Endothelial cell of umbilical vein (primary cell): ENCODE results near the gene SLC35E3. TPM values are rescaled to one million over a fixed set of nuclear protein-coding genes. Genes with fewer than 3 reads are reported as not detected.

ENCODE experiments used
- BruUV-seq: library from RNA; stranded (reverse); fragments of 400-500 nt; replicated peaks from 2 replicates; lab custom pipeline; 2021; lab: Mats Ljungman, UMichigan
- CTCF ChIA-PET: fragments of 300-600, 350-600 bp; sonication (Branson Sonifier 250); formaldehyde crosslinking; loops from one replicate; lab custom pipeline; 2021; ENCODE audit warnings: antibody characterized with exemption, inconsistent platforms; lab: Charles Lee
- POLR2A ChIA-PET: fragments of 300-600, 350-600 bp; sonication (Branson Sonifier 250); formaldehyde crosslinking; loops from one replicate; lab custom pipeline; 2021; ENCODE audit warnings: antibody characterized with exemption, inconsistent platforms; lab: Charles Lee
- DNase-seq: peaks from one replicate; pipeline ENCODE4 v3.0.0-alpha.2; 2011; ENCODE audit warnings: low read depth, low spot score
- FAIRE-seq: peaks from 2 replicates; lab custom pipeline; 2011; peaks lifted over from hg19 to GRCh38; lab: Jason Lieb, UNC
- H2AFZ ChIP-seq: 2 replicates; pipeline ENCODE4 v1.6.0; 2012; ENCODE audit warnings: low read depth, low read length, control low read depth, inconsistent platforms
- H3K27ac ChIP-seq: 2 replicates; pipeline ENCODE4 v1.5.1; 2011; ENCODE audit warnings: low read depth, mild to moderate bottlenecking, control low read depth, low read length, moderate library complexity; ENCODE audit not compliant: insufficient read depth
- H3K27me3 ChIP-seq, 2 experiments: 2 replicates each; pipeline versions ENCODE4 v1.6.0 to v1.6.1; 2011; ENCODE audit warnings: low read length in 2 of 2, mixed read lengths in 1 of 2; ENCODE audit not compliant: control insufficient read depth in 2 of 2, insufficient read depth in 2 of 2
- H3K36me3 ChIP-seq, 2 experiments: 2 replicates in 1 of 2; 3 replicates in 1 of 2; pipeline ENCODE4 v1.5.1; 2011; ENCODE audit warnings: low read length in 2 of 2, mild to moderate bottlenecking in 1 of 2, moderate library complexity in 1 of 2; ENCODE audit not compliant: control insufficient read depth in 2 of 2, insufficient read depth in 2 of 2; ENCODE audit errors: extremely low read depth in 1 of 2
- H3K4me1 ChIP-seq: 3 replicates; pipeline ENCODE4 v1.5.1; 2011; ENCODE audit warnings: mild to moderate bottlenecking, low read length; ENCODE audit not compliant: control insufficient read depth, insufficient read depth; ENCODE audit errors: extremely low read depth
- H3K4me2 ChIP-seq: 2 replicates; pipeline ENCODE4 v1.6.1; 2011; ENCODE audit warnings: low read length, control low read depth, mixed read lengths; ENCODE audit not compliant: insufficient read depth
- H3K4me3 ChIP-seq, 3 experiments: fragments of 200-600 bp in 1 of 3; sonication (generic), shearing (Covaris generic) in 1 of 3; replicated peaks in 1 of 3; 2 replicates each; pipeline ENCODE4 v1.5.1; 2011 to 2016; ENCODE audit warnings: control low read depth in 3 of 3, low read length in 3 of 3, mild to moderate bottlenecking in 2 of 3, inconsistent platforms in 1 of 3, low read depth in 1 of 3, moderate library complexity in 1 of 3; ENCODE audit not compliant: insufficient read depth in 1 of 3
- H3K79me2 ChIP-seq: 2 replicates; pipeline ENCODE4 v1.6.0; 2012; ENCODE audit warnings: low read length, inconsistent platforms; ENCODE audit not compliant: control insufficient read depth, insufficient read depth
- H3K9ac ChIP-seq: replicated peaks from 2 replicates; pipeline ENCODE3; 2011; ENCODE audit warnings: low read length, control low read depth; ENCODE audit not compliant: insufficient read depth; ENCODE audit errors: extremely low read depth
- H3K9me1 ChIP-seq: replicated peaks from 3 replicates; pipeline ENCODE4 v1.6.0; 2011; ENCODE audit warnings: mild to moderate bottlenecking, low read length; ENCODE audit not compliant: control insufficient read depth, insufficient read depth; ENCODE audit errors: extremely low read depth
- H3K9me3 ChIP-seq: replicated peaks from 2 replicates; pipeline ENCODE4 v1.5.1; 2012; ENCODE audit warnings: low read length, inconsistent platforms; ENCODE audit not compliant: control insufficient read depth, insufficient read depth
- H4K20me1 ChIP-seq: replicated peaks from 2 replicates; pipeline ENCODE3; 2011; ENCODE audit warnings: mild to moderate bottlenecking, low read length; ENCODE audit not compliant: control insufficient read depth, insufficient read depth; ENCODE audit errors: extremely low read depth
- CTCF ChIP-seq, 2 donors: IDR thresholded peaks; 1 replicate in 1 of 2; 2 replicates in 1 of 2; pipeline ENCODE4 v1.5.1; 2011; ENCODE audit warnings: low read length in 2 of 2, mild to moderate bottlenecking in 2 of 2, moderate library complexity in 2 of 2, control low read depth in 1 of 2, inconsistent platforms in 1 of 2, low read depth in 1 of 2; ENCODE audit not compliant: insufficient read depth in 1 of 2; ENCODE audit errors: extremely low read depth in 1 of 2
- EZH2 ChIP-seq: IDR thresholded peaks from 2 replicates; pipeline ENCODE4 v1.6.1; 2012; ENCODE audit warnings: borderline replicate concordance, low read depth, mild to moderate bottlenecking, moderate library complexity, low read length, inconsistent platforms; ENCODE audit not compliant: severe bottlenecking
- FOS ChIP-seq: IDR thresholded peaks from 2 replicates; pipeline ENCODE4 v1.6.1; 2011; ENCODE audit warnings: mild to moderate bottlenecking, low read length, moderate library complexity, borderline replicate concordance; ENCODE audit not compliant: insufficient read depth
- GATA2 ChIP-seq: IDR thresholded peaks from 2 replicates; pipeline ENCODE4 v1.7.0; 2011; ENCODE audit warnings: low read depth, mild to moderate bottlenecking, moderate library complexity, mixed read lengths, low read length; ENCODE audit not compliant: insufficient read length, insufficient read depth
- JUN ChIP-seq: IDR thresholded peaks from 2 replicates; pipeline ENCODE4 v1.6.1; 2011; ENCODE audit warnings: borderline replicate concordance, low read depth; ENCODE audit not compliant: insufficient read length, insufficient read depth
- MAX ChIP-seq: IDR thresholded peaks from 2 replicates; pipeline ENCODE4 v1.6.1; 2011; ENCODE audit not compliant: insufficient read depth, insufficient read length
- MYC ChIP-seq: IDR thresholded peaks from one replicate; pipeline ENCODE4 v1.6.1; 2011; ENCODE audit warnings: mild to moderate bottlenecking, low read depth, low read length
- POLR2A ChIP-seq: IDR thresholded peaks from 2 replicates; pipeline ENCODE4 v1.6.1; 2012; ENCODE audit warnings: low read depth, mild to moderate bottlenecking, control low read depth, low read length
- POLR2AphosphoS5 ChIP-seq: IDR thresholded peaks from 2 replicates; pipeline ENCODE4 v1.6.1; 2012; ENCODE audit warnings: low read depth, mild to moderate bottlenecking, control low read depth, low read length, moderate library complexity; ENCODE audit not compliant: insufficient read depth
- dilution Hi-C: fragments of 300-500 bp; cut with MboI; formaldehyde crosslinking; loops from one replicate; pipeline ENCODE4 v1.15.0; 2019; ENCODE audit warnings: low sequenced_read_pairs; ENCODE audit not compliant: extremely low pct_ligation_motif_present
- intact Hi-C: fragments of 100-400 bp; cut with micrococcal nuclease; formaldehyde crosslinking; loops from one replicate; pipeline ENCODE4 v1.10.0; 2022
- polyA plus RNA-seq, 4 experiments: library from polyadenylated mRNA; depleted of rRNA in 3 of 4; stranded (reverse) in 3 of 4; unstranded in 1 of 4; fragments of >200 nt; gene quantifications; 2 replicates each; pipeline versions ENCODE4 v1.2.1 to v1.2.3, GENCODE V29; 2011 to 2012; ENCODE audit warnings: missing spikeins in 1 of 4
- total RNA-seq: library from RNA; stranded (reverse); gene quantifications from 2 replicates; pipeline ENCODE4 v1.2.3, GENCODE V29; 2021

Gene SLC35E3
- total and polyA plus RNA-seq, 2 donors (not counting 3 experiments of a cell fraction or from before 2014, with no cell fraction given): 8.1 to 13.8 TPM

GRCh38 chr12:68733661-68734071 is 12.3 kb upstream of the SLC35E3 start:
- H3K4me2 ChIP-seq: no peak overlapping the region
- H3K27ac ChIP-seq: no peak overlapping the region
- no peaks in the 10 kb centered on the region for H3K4me1 ChIP-seq
- no peaks in the 10 kb centered on the region for H3K27me3 ChIP-seq
- no peaks in the 10 kb centered on the region for H3K9me3 ChIP-seq
- H2AFZ ChIP-seq: no peak overlapping the region
- TF ChIP-seq POLR2A: no peak
- no peak for TF ChIP-seq FOS
- no peak for TF ChIP-seq JUN
- no peak for TF ChIP-seq POLR2AphosphoS5
- TF ChIP-seq GATA2: no peak
- BruUV-seq: no TSS peak
- H3K4me3 ChIP-seq: no peak overlapping the region
- H3K36me3 ChIP-seq: peaks cover 12 to 20% of the 10 kb centered on the region in 2 experiments
- H3K9ac ChIP-seq: no peak overlapping the region
- ChIA-PET POLR2A (no interaction called here), CTCF (no interaction called here)
- no peak for DNase-seq
- H3K9me1 ChIP-seq: no peaks in the 10 kb centered on the region
- dilution Hi-C loops (no loop called here), intact Hi-C loops (no loop called here)
- no peak for FAIRE-seq
- H3K79me2 ChIP-seq: no peaks in the 10 kb centered on the region
- H4K20me1 ChIP-seq: no peaks in the 10 kb centered on the region

- H3K36me3 ChIP-seq: peaks cover 2 to 6% of the 10 kb centered on the region in 2 experiments
- FAIRE-seq: no peak
- POLR2A ChIA-PET: interaction anchor here (0.7 kb wide), 2 partner anchors 79 to 88 kb away, joined by 3 to 5 read pairs; no protein-coding TSS in a partner anchor
Measured at GRCh38 chr12:68739891-68740290, 6.1 kb upstream of the SLC35E3 start.

More at GRCh38 chr12:68739891-68740290, 6.1 kb upstream of the SLC35E3 start:
- Histone ChIP-seq H3K9me1 (no peaks in the 10 kb centered on the region), H3K4me3 (no peak overlapping the region), H4K20me1 (no peaks in the 10 kb centered on the region), H3K4me2 (no peak overlapping the region), H3K27ac (no peak overlapping the region), H3K27me3 (no peaks in the 10 kb centered on the region), H3K9me3 (no peaks in the 10 kb centered on the region), H2AFZ (no peak overlapping the region), H3K9ac (no peak overlapping the region), H3K4me1 (no peaks in the 10 kb centered on the region), H3K79me2 (no peaks in the 10 kb centered on the region)
- dilution Hi-C loops: no loop called here
- TF ChIP-seq EZH2 (no peak), POLR2AphosphoS5 (no peak), CTCF (IDR thresholded peaks at IDR 0.05; ENCODE audit: extremely low read depth in 1 of 2, insufficient read depth in 1 of 2, low read depth in 1 of 2, low read length in 2 of 2) (no peak), GATA2 (no peak), MYC (no peak), MAX (no peak), FOS (no peak), POLR2A (no peak), JUN (no peak)
- intact Hi-C loops: no loop called here
- CTCF ChIA-PET: interaction anchor here (1.2 kb wide), 1 partner anchor 9 kb away, joined by 3 read pairs; no protein-coding TSS in a partner anchor
- DNase-seq: no peak
- no TSS peak for BruUV-seq
